Activated B cell treated with CpG ODN at 0.5 μM for 24 hours (primary cell): Measurements from ENCODE around the gene DEFB124. TPM values are rescaled to one million over a fixed set of nuclear protein-coding genes. Genes with fewer than 3 reads are reported as not detected.

Source experiments
- ATAC-seq: fragments of 200-7000 bp; cut with Tn5 transposase; one replicate; pipeline ENCODE4 v1.10.0; 2021; ENCODE audit warnings: low read depth, mild to moderate bottlenecking, moderate library complexity
- CTCF ChIA-PET: fragments of 350-600 bp; sonication (Branson Sonifier 250); formaldehyde crosslinking; loops from one replicate; lab custom pipeline; 2021; ENCODE audit warnings: antibody characterized with exemption; lab: Charles Lee
- POLR2A ChIA-PET: fragments of 350-600 bp; sonication (Branson Sonifier 250); formaldehyde crosslinking; loops from one replicate; lab custom pipeline; 2021; ENCODE audit warnings: antibody characterized with exemption; lab: Charles Lee
- DNase-seq: peaks from one replicate; pipeline ENCODE4 v3.0.0; 2022
- H3K27ac Mint-ChIP-seq: one replicate; pipeline ENCODE4 v1.8.0; 2020; ENCODE audit warnings: mixed read lengths
- H3K27me3 Mint-ChIP-seq: one replicate; pipeline ENCODE4 v1.8.0; 2021; ENCODE audit warnings: mixed read lengths
- H3K36me3 Mint-ChIP-seq: one replicate; pipeline ENCODE4 v1.8.0; 2021; ENCODE audit warnings: low read depth, mixed read lengths
- H3K4me1 Mint-ChIP-seq: one replicate; pipeline ENCODE4 v1.8.0; 2021; ENCODE audit warnings: mixed read lengths
- H3K4me3 Mint-ChIP-seq: one replicate; pipeline ENCODE4 v1.8.0; 2020; ENCODE audit warnings: mild to moderate bottlenecking, mixed read lengths
- H3K9me3 Mint-ChIP-seq: one replicate; pipeline ENCODE4 v1.8.0; 2020; ENCODE audit warnings: mixed read lengths
- intact Hi-C: fragments of 100-400 bp; cut with micrococcal nuclease; formaldehyde crosslinking; loops from one replicate; pipeline ENCODE4 v1.15.1; 2024
- total RNA-seq: library from RNA; stranded (reverse); gene quantifications from 2 replicates; pipeline ENCODE4 v1.2.3, GENCODE V29; 2022
- TF ChIP-seq, protein P1 (sequence below): fragments of 200-600 bp; IDR thresholded peaks from one replicate; pipeline ENCODE4 v1.8.0; 2022; ENCODE audit warnings: antibody characterized with exemption, mild to moderate bottlenecking

DEFB124 gene
- total RNA-seq, 1 donor from 2014 or later, result not detected

DNA sequence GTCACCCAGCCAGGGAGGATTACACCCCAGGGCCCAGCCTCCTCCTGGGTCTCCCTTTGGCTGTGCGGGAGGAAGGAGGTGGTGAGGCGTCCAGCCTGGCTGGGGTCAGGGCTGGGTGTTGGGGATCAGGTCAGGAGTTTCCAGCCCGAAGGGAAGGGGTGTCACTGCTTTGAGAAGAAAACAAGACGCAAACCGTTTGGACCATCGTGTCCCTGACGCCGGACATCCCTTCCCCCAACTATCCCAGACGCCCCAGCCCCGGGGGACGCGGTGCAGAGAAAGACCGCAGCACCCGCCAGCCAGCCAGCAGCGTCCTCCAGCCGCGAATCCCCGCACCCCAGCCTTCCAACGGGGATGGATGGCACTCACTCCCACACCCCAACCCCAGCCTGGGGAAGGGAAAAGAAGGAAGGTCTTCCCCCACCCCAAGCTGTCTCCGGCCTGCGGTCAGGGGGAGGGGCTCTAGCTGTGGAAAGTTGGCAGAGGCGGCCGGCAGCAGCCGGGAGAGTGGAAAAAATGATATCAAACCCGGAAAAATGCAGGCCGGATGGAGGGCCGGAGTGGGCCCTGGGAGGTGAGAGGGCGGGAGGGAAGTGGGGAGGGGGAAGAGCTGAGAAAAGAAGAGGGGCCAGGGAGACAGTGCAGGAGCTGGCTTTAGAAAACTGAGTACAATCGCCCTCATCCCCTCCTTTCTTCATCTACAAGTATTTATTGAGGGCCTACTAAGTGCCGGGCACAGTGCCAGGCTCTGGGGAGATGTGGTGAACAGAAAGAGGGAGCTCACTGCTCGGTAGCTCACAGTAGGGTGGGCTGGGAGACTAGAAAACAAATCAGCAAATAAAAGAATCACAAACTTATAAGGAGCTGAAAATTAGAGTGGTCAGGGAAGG, 10.8 kb upstream of the DEFB124 start:
- no peak for DNase-seq
- H3K27me3 Mint-ChIP-seq, result peaks cover 34% of the 10 kb centered on the region
- H3K36me3 Mint-ChIP-seq, result no peaks in the 10 kb centered on the region
- no peak overlapping the region for H3K27ac Mint-ChIP-seq
- TF ChIP-seq, protein P1, sequence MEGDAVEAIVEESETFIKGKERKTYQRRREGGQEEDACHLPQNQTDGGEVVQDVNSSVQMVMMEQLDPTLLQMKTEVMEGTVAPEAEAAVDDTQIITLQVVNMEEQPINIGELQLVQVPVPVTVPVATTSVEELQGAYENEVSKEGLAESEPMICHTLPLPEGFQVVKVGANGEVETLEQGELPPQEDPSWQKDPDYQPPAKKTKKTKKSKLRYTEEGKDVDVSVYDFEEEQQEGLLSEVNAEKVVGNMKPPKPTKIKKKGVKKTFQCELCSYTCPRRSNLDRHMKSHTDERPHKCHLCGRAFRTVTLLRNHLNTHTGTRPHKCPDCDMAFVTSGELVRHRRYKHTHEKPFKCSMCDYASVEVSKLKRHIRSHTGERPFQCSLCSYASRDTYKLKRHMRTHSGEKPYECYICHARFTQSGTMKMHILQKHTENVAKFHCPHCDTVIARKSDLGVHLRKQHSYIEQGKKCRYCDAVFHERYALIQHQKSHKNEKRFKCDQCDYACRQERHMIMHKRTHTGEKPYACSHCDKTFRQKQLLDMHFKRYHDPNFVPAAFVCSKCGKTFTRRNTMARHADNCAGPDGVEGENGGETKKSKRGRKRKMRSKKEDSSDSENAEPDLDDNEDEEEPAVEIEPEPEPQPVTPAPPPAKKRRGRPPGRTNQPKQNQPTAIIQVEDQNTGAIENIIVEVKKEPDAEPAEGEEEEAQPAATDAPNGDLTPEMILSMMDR, result no peak
- H3K4me1 Mint-ChIP-seq, result no peaks in the 10 kb centered on the region
- ChIA-PET CTCF (interaction anchor here (1.1 kb wide), 1 partner anchor 17 kb away, joined by 4 read pairs; no protein-coding TSS in a partner anchor), POLR2A (no interaction called here)
- H3K4me3 Mint-ChIP-seq, result no peak overlapping the region
- intact Hi-C loops, result no loop called here
- no peaks in the 10 kb centered on the region for H3K9me3 Mint-ChIP-seq
- ATAC-seq, result no peak

DNA sequence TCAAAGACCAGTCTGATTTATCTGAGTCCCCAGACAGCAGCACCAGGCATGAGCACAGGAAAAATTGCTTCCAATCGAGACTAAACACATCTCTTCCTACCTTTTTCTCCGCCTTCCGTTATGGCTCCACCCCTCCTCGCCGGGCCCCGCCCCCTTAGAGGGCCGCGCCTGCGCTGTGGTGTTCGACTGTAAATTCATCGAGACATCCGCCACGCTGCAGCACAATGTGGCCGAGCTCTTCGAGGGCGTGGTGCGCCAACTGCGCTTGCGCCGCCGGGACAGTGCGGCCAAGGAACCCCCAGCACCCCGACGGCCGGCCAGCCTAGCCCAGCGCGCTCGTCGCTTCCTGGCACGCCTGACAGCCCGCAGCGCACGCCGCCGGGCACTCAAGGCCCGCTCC, 9.1 kb upstream of the DEFB124 start:
- H3K4me3 Mint-ChIP-seq, result no peak overlapping the region
- DNase-seq, result no peak
- CTCF ChIA-PET, result interaction anchor here (0.9 to 1.5 kb wide), 2 partner anchors 19 kb away, joined by 3 read pairs; no protein-coding TSS in a partner anchor
- peaks cover 38% of the 10 kb centered on the region for H3K27me3 Mint-ChIP-seq
- no peaks in the 10 kb centered on the region for H3K36me3 Mint-ChIP-seq
- H3K9me3 Mint-ChIP-seq, result no peaks in the 10 kb centered on the region
- ATAC-seq, result no peak
- intact Hi-C loops, result no loop called here
- TF ChIP-seq, protein P1, result no peak
- POLR2A ChIA-PET, result no interaction called here
- no peaks in the 10 kb centered on the region for H3K4me1 Mint-ChIP-seq
- H3K27ac Mint-ChIP-seq, result no peak overlapping the region

DNA sequence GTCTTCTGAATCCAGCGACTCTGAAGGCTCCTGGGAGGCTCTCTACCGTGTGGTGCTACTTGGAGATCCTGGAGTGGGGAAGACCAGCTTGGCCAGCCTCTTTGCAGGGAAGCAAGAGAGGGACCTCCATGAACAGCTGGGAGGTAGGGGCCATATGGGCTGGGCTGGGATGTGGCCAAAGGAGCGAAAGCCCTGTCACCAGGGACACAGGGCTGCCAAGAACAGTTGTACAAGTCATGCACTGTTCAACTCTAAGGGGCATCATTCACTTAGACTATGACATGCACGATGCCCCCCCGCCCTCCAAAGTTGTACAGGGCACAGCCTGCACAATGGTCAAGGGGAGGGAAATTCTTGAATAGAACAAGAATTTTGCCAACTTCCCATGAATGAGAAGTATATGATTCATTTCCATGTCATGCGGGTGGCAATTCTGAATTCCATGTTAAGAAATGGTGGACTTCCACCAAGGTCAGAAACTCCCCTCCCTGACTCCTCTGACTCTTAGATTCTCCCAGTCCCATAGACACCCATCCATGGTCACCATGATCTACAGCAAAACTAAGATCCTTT, 1.8 kb upstream of the DEFB124 start:
- H3K9me3 Mint-ChIP-seq, result peaks cover 3% of the 10 kb centered on the region
- H3K27ac Mint-ChIP-seq, result no peak overlapping the region
- H3K27me3 Mint-ChIP-seq, result peaks cover 44% of the 10 kb centered on the region
- intact Hi-C loops, result no loop called here
- H3K4me3 Mint-ChIP-seq, result no peak overlapping the region
- H3K4me1 Mint-ChIP-seq, result peaks cover 22% of the 10 kb centered on the region
- POLR2A ChIA-PET, result no interaction called here
- H3K36me3 Mint-ChIP-seq, result no peaks in the 10 kb centered on the region
- no peak for DNase-seq
- TF ChIP-seq, protein P1, result no peak
- CTCF ChIA-PET, result no interaction called here
- no peak for ATAC-seq

DNA sequence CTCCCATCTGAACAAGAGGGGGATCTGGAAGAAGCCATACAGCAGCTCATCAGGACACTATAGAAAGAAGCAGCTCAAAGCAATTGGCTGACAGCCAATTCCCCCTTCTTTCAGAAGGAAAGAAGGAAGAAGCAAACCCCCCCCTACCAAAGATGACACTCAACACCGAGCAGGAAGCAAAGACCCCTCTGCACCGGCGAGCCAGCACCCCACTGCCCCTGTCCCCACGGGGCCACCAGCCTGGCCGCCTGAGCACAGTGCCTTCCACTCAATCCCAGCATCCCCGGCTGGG, 1.3 kb upstream of the DEFB124 start:
- TF ChIP-seq, protein P1, result no peak
- intact Hi-C loops, result no loop called here
- Mint-ChIP-seq H3K4me3 (no peak overlapping the region), H3K36me3 (no peaks in the 10 kb centered on the region), H3K27me3 (peaks cover 40% of the 10 kb centered on the region), H3K27ac (no peak overlapping the region), H3K9me3 (peaks cover 3% of the 10 kb centered on the region), H3K4me1 (peaks cover 22% of the 10 kb centered on the region)
- CTCF ChIA-PET, result no interaction called here
- POLR2A ChIA-PET, result no interaction called here
- ATAC-seq (no peak), DNase-seq (no peak)

DNA sequence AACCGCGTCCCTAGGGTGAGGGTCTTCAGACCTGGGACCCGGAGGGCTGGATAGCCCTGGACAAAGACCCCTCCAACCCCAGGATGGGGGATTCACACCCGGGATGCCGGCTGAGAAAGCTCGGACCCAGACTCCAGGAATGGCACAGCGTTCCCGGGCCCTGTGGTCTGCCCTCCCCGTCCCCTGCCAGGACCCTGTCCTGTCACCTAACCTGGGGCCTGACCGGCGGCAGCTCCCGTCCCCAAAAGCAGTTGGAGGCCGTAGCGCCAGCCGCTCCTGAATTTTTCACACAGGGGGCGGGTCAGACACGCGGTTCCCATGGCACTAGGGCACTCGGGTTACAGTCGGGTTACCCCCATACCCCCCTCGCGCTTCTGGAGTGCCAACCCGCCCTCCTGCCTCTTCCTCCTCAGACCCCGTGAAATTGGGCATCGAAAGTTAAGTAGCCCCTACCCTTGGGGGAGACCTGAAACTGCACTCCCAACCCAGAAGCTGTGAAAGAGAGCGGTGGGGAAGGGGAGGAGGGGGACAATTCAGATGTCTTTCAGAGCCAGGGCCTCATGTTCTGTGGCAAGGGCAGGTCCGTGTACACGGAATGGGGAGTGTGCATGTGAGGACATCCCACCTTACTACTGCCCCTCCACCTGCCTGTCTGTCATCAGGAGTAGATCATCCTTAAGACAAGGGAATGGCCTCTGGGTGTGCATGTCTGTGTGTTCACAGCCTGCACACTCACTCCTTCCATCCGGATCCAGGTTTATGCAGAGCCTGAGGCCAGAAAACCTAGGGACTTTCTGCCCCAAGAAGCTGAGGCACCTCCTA, 756 bp upstream of the DEFB124 start:
- peak overlapping the region; percentile 41 for H3K4me3 Mint-ChIP-seq
- no peaks in the 10 kb centered on the region for H3K36me3 Mint-ChIP-seq
- POLR2A ChIA-PET, result no interaction called here
- intact Hi-C loops, result no loop called here
- peaks cover 22% of the 10 kb centered on the region for H3K4me1 Mint-ChIP-seq
- H3K9me3 Mint-ChIP-seq, result peaks cover 3% of the 10 kb centered on the region
- H3K27ac Mint-ChIP-seq, result no peak overlapping the region
- CTCF ChIA-PET, result no interaction called here
- ATAC-seq (no peak), DNase-seq (no peak)
- TF ChIP-seq, protein P1, result no peak
- peaks cover 40% of the 10 kb centered on the region for H3K27me3 Mint-ChIP-seq
